HepG2 (cell line): ENCODE data around the gene CSNK2A2. TPM values are rescaled to one million over a fixed set of nuclear protein-coding genes. Genes with fewer than 3 reads are reported as not detected.

Experiments used
- ATF7-NPFF ChIP-seq: sonication (generic); formaldehyde crosslinking; IDR thresholded peaks from 2 replicates; pipeline ENCODE4 v1.8.1; 2023; ENCODE audit warnings: mild to moderate bottlenecking, low read depth, missing genetic modification reagents, moderate library complexity
- ATM ChIP-seq: fragments of 450-650 bp; IDR thresholded peaks from 2 replicates; pipeline ENCODE4 v1.7.1; 2017; ENCODE audit warnings: mild to moderate bottlenecking, borderline replicate concordance
- CREBL2 ChIP-seq: sonication (generic); formaldehyde crosslinking; IDR thresholded peaks from 2 replicates; pipeline ENCODE4 v1.8.1; 2023; ENCODE audit warnings: missing genetic modification reagents, mild to moderate bottlenecking, borderline replicate concordance
- HNRNPLL ChIP-seq: fragments of 200-400 bp; formaldehyde crosslinking; IDR thresholded peaks from 2 replicates; pipeline ENCODE4 v1.6.1; 2017; ENCODE audit warnings: mild to moderate bottlenecking, low read depth, low read length; ENCODE audit not compliant: poor library complexity, severe bottlenecking
- MED8 ChIP-seq: sonication (generic); formaldehyde crosslinking; IDR thresholded peaks from 2 replicates; pipeline ENCODE4 v1.8.1; 2023; ENCODE audit warnings: mild to moderate bottlenecking, missing genetic modification reagents; ENCODE audit not compliant: insufficient replicate concordance
- REXO4 ChIP-seq: sonication (generic); formaldehyde crosslinking; IDR thresholded peaks from 2 replicates; pipeline ENCODE4 v1.8.0; 2022; ENCODE audit warnings: missing genetic modification reagents, mild to moderate bottlenecking, borderline replicate concordance
- THAP9 ChIP-seq: sonication (generic); formaldehyde crosslinking; IDR thresholded peaks from 2 replicates; pipeline ENCODE4; 2020; ENCODE audit warnings: missing genetic modification reagents, mild to moderate bottlenecking, borderline replicate concordance
- ZBTB46 ChIP-seq: sonication (generic); formaldehyde crosslinking; IDR thresholded peaks from 2 replicates; pipeline ENCODE4 v1.4.0; 2020; ENCODE audit warnings: mild to moderate bottlenecking, missing genetic modification reagents, borderline replicate concordance
- ZGPAT ChIP-seq: IDR thresholded peaks from 2 replicates; pipeline ENCODE4 v1.6.1; 2016; ENCODE audit warnings: mild to moderate bottlenecking
- ZNF142 ChIP-seq: sonication (generic); formaldehyde crosslinking; IDR thresholded peaks from 2 replicates; pipeline ENCODE4 v1.4.0; 2020; ENCODE audit warnings: missing genetic modification reagents
- ZNF574 ChIP-seq: sonication (generic); formaldehyde crosslinking; IDR thresholded peaks from 2 replicates; pipeline ENCODE4 v1.4.0; 2020; ENCODE audit warnings: missing genetic modification reagents
- ZNF768 ChIP-seq: sonication (generic); formaldehyde crosslinking; IDR thresholded peaks from 2 replicates; pipeline ENCODE4 v1.4.0; 2020; ENCODE audit warnings: missing genetic modification reagents
- polyA plus RNA-seq, 8 experiments: library from polyadenylated mRNA; depleted of rRNA in 3 of 8; stranded (reverse) in 7 of 8; unstranded in 1 of 8; fragments of >200 nt; fragmentation: Illumina TruSeq in 4 of 8; extraction: Trizol in 4 of 8; gene quantifications; 2 replicates each; pipeline versions ENCODE4 v1.2.1 to v1.2.3, GENCODE V29; 2011 to 2016; ENCODE audit warnings: low read depth in 4 of 8, missing spikeins in 1 of 8, mixed read lengths in 1 of 8; ENCODE audit not compliant: insufficient read depth in 1 of 8
- total RNA-seq, 5 experiments: library from RNA; depleted of rRNA; stranded (reverse); fragments of >200 nt; fragmentation: Illumina TruSeq; extraction: Trizol; gene quantifications; 2 replicates each; pipeline ENCODE4 v1.2.3, GENCODE V29; 2016; ENCODE audit warnings: low read depth in 1 of 5

Gene CSNK2A2
- total and polyA plus RNA-seq, 2 of the 13 experiments (the other 11 are each of a cell fraction or from before 2014, with no cell fraction given) = 46.4 to 56.9 TPM

GRCh38 chr16:58222532-58223316 is 24.8 kb upstream of the CSNK2A2 start (continued):
- TF ChIP-seq ZNF142 (CRISPR knock-in tag) (no peak), HNRNPLL (no peak), ZBTB46 (CRISPR knock-in tag) (no peak), ZNF768 (CRISPR knock-in tag) (no peak), THAP9 (CRISPR knock-in tag) (no peak), ZNF574 (CRISPR knock-in tag) (peak; percentile 81), ATM (no peak), ATF7-NPFF (no peak), MED8 (CRISPR knock-in tag) (no peak), CREBL2 (CRISPR knock-in tag) (no peak), REXO4 (CRISPR knock-in tag) (no peak), ZGPAT (CRISPR knock-in tag) (0 out of 2 replicates have a peak, but pooled peaks have one; percentile 37)
